GM19025 (cell line): ENCODE data around the gene SQSTM1.

Source experiments
- ATAC-seq: cut with Tn5 transposase; IDR thresholded peaks from one replicate; pipeline ENCODE4 v1.9.1; 2021; ENCODE audit warnings: mild to moderate bottlenecking, low read depth, moderate library complexity; ENCODE audit not compliant: unreplicated experiment

The SQSTM1 gene

GRCh38 chr5:179840766-179841165 is 20.1 kb downstream of the SQSTM1 start:
- no peak for ATAC-seq

GRCh38 chr5:179841621-179842020 is 20.9 kb downstream of the SQSTM1 start:
- no peak for ATAC-seq

- ATAC-seq = peak; percentile 79
Measured at GRCh38 chr5:179852993-179853547, 32.4 kb downstream of the SQSTM1 start.

GRCh38 chr5:179854356-179854755 is 33.7 kb downstream of the SQSTM1 start:
- no peak for ATAC-seq

GRCh38 chr5:179858241-179858585 is 37.5 kb downstream of the SQSTM1 start:
- peak; percentile 20 for ATAC-seq

- ATAC-seq = peak; percentile 97
Measured at GRCh38 chr5:179858586-179859427, 38.1 kb downstream of the SQSTM1 start, which contains the start of gene MRNIP. Gene MRNIP (minus strand): TSS chr5:179858817. CDS start chr5:179858796, 21 bp downstream.

GRCh38 chr5:179860301-179860700 is 39.6 kb downstream of the SQSTM1 start:
- no peak for ATAC-seq

GRCh38 chr5:179862296-179862695 is 41.6 kb downstream of the SQSTM1 start:
- ATAC-seq = no peak

GRCh38 chr5:179862891-179863290 is 42.2 kb downstream of the SQSTM1 start:
- no peak for ATAC-seq

GRCh38 chr5:179863449-179864085 is 42.9 kb downstream of the SQSTM1 start:
- ATAC-seq = no peak

GRCh38 chr5:179864686-179865085 is 44.0 kb downstream of the SQSTM1 start:
- ATAC-seq = no peak

- no peak for ATAC-seq
Measured at GRCh38 chr5:179865491-179866240, 45.0 kb downstream of the SQSTM1 start.

- ATAC-seq = no peak
Measured at GRCh38 chr5:179866241-179867078, 45.8 kb downstream of the SQSTM1 start.

- ATAC-seq = no peak
Measured at GRCh38 chr5:179867079-179867465, 46.4 kb downstream of the SQSTM1 start.

- no peak for ATAC-seq
Measured at GRCh38 chr5:179867476-179867875, 46.8 kb downstream of the SQSTM1 start.

- no peak for ATAC-seq
Measured at GRCh38 chr5:179868541-179868940, 47.8 kb downstream of the SQSTM1 start.

- no peak for ATAC-seq
Measured at GRCh38 chr5:179869101-179869500, 48.4 kb downstream of the SQSTM1 start.

- no peak for ATAC-seq
Measured at GRCh38 chr5:179869641-179870402, 49.1 kb downstream of the SQSTM1 start.

GRCh38 chr5:179870403-179870903 is 49.7 kb downstream of the SQSTM1 start:
- ATAC-seq = no peak
